ES-I3 (cell line): Measurements from ENCODE around the gene SFXN1.
"Not testable (repeated sequence)": the region's sequence is repeated elsewhere in the genome, so short reads cannot be mapped to it uniquely, and the experiment has no call there.

Experiments used
- H3K36me3 ChIP-seq: 2 replicates; pipeline ENCODE4 v1.6.1; 2013; ENCODE audit warnings: mild to moderate bottlenecking, low read length, control low read depth, moderate library complexity; ENCODE audit not compliant: insufficient read depth
- H3K4me1 ChIP-seq: 2 replicates; pipeline ENCODE4 v1.6.1; 2013; ENCODE audit warnings: mild to moderate bottlenecking, control low read depth, low read length; ENCODE audit not compliant: insufficient read depth
- H3K9ac ChIP-seq: 2 replicates; pipeline ENCODE4 v1.6.1; 2013; ENCODE audit warnings: low read depth, mild to moderate bottlenecking, low read length, moderate library complexity
- H3K9me3 ChIP-seq: 2 replicates; pipeline ENCODE4 v1.6.1; 2013; ENCODE audit warnings: mild to moderate bottlenecking, low read length, moderate library complexity; ENCODE audit not compliant: control insufficient read depth, insufficient read depth

Gene SFXN1

DNA sequence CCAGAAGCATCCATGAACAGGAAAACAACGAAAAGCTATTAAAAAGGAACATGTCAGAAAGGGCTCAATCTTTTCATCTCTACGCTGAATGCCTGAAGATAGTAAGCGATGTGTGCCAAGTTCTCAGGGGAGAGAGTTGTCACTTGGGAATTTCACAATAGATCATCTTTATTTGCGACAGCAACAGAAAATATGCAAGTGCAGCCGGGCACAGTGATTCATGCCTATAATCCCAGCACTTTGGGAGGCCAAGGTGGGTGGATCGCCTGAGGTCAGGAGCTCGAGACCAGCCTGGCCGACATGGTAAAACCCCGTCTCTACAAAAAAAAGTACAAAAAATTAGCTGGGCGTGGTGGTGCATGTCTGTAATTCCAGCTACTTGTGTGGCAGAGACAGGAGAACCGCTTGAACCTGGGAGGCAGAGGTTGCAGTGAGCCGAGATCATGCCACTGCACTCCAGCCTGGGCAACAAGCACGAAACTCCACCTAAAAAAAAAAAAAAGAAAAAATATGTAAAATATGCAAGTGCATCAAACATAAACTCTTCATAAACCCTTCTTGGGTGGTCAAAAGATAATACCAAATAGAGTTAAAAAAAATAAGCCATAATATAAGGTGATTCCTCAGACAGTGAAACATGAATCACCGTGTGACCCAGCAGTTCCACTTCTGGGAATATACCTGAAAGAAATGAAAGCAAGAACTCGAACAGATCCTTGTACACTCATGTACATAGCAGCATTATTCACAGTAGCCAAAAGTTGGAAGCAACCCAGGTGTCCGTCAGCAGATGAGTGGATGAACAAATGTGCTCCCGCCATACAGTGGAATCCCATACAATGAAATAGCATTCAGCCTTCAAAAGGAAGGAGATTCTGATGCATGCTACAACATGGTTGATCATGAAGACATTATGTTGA lies 16.2 kb downstream of the SFXN1 start:
- no peak overlapping the region for H3K9ac ChIP-seq

DNA sequence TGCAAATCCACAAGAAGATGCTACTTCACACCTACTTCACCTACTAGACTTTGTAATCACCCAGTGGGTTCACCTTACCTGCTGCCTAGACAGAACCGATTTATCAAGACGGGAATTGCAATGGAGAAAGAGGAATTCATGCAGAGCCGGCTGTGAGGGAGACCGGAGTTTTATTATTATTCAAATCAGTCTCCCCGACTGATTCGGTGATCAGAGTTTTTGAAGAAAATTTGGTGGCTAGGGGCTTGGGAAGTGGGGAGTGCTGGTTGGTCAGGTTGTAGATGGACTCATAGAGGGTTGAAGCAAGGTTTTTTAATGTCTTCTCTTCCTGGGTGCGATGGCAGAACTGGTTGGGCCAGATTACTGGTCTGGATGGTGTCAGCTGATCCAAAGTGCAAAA lies 23.4 kb downstream of the SFXN1 start:
- Histone ChIP-seq H3K36me3 (no peaks in the 10 kb centered on the region; the same call in 1 of the 2 replicates), H3K4me1 (peaks cover 7% of the 10 kb centered on the region; the same call in 1 of the 2 replicates), H3K9me3 (no peaks in the 10 kb centered on the region), H3K9ac (no peak overlapping the region)

More for the DNA sequence above, 16.2 kb downstream of the SFXN1 start:
- H3K36me3 ChIP-seq = peaks cover 21% of the 10 kb centered on the region
- no peaks in the 10 kb centered on the region for H3K9me3 ChIP-seq
- no peaks in the 10 kb centered on the region for H3K4me1 ChIP-seq

DNA sequence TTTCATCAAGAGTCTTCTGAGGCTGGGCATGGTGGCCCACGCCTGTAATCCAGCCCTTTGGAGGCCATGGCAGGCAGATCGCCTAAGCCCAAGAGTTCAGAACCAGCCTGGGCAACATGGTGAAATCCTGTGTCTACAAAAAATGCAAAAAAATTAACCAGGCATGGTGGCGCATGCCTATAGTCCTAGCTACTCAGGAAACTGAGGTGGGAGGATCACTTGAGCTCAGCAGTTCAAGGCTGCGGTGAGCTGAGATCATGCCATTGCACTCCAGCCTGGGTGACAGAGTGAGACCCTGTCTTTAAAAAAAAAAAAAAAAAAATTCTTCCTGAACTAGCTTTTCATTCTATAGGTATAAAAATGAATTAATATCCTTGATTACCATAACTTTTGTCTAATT lies 29.3 kb downstream of the SFXN1 start:
- not testable (repeated sequence) for H3K4me1 ChIP-seq, H3K9me3 ChIP-seq, H3K9ac ChIP-seq, H3K36me3 ChIP-seq

GRCh38 chr5:175508896-175509295 lies 30.5 kb downstream of the SFXN1 start:
- Histone ChIP-seq H3K9me3 (no peaks in the 10 kb centered on the region), H3K4me1 (no peaks in the 10 kb centered on the region), H3K36me3 (peaks cover 3% of the 10 kb centered on the region; the same call in 1 of the 2 replicates), H3K9ac (no peak overlapping the region)

- H3K9me3 ChIP-seq = no peaks in the 10 kb centered on the region
- no peak overlapping the region for H3K9ac ChIP-seq
- peaks cover 13% of the 10 kb centered on the region for H3K36me3 ChIP-seq
- H3K4me1 ChIP-seq = no peaks in the 10 kb centered on the region
Observed at GRCh38 chr5:175513297-175513696, 34.9 kb downstream of the SFXN1 start.

- Histone ChIP-seq H3K4me1 (no peaks in the 10 kb centered on the region), H3K9me3 (no peaks in the 10 kb centered on the region), H3K9ac (no peak overlapping the region), H3K36me3 (peaks cover 13% of the 10 kb centered on the region)
Observed at GRCh38 chr5:175513726-175514125, 35.4 kb downstream of the SFXN1 start.

- Histone ChIP-seq H3K9me3 (no peaks in the 10 kb centered on the region), H3K36me3 (peaks cover 10% of the 10 kb centered on the region; the same call in 1 of the 2 replicates), H3K4me1 (no peaks in the 10 kb centered on the region), H3K9ac (no peak overlapping the region)
Observed at GRCh38 chr5:175516933-175517823, 38.8 kb downstream of the SFXN1 start.

- H3K36me3 ChIP-seq = peaks cover 17% of the 10 kb centered on the region
- no peaks in the 10 kb centered on the region for H3K4me1 ChIP-seq
- no peaks in the 10 kb centered on the region for H3K9me3 ChIP-seq
- no peak overlapping the region for H3K9ac ChIP-seq
Observed at GRCh38 chr5:175517824-175518450, 39.6 kb downstream of the SFXN1 start.

DNA sequence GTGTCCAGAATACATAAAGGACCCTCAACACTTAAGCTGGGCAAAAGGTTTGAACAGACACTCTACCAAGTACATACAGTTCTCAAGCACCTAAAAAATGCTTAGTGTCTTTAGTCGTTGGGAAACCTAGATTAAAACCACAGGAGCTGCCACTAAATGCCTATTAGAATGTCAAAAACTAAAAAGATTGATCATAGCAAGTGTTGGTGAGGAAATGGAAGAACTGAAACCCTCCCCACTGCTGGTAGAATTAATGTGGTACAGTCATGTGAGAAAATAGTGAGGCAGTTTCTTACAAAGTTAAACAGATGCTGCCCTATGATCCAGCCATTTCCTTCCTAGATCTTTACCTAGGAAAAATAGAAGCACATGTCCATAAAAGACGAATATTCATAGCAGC lies 40.6 kb downstream of the SFXN1 start:
- H3K4me1 ChIP-seq = no peaks in the 10 kb centered on the region
- H3K36me3 ChIP-seq = peaks cover 24% of the 10 kb centered on the region
- no peaks in the 10 kb centered on the region for H3K9me3 ChIP-seq
- no peak overlapping the region for H3K9ac ChIP-seq

DNA sequence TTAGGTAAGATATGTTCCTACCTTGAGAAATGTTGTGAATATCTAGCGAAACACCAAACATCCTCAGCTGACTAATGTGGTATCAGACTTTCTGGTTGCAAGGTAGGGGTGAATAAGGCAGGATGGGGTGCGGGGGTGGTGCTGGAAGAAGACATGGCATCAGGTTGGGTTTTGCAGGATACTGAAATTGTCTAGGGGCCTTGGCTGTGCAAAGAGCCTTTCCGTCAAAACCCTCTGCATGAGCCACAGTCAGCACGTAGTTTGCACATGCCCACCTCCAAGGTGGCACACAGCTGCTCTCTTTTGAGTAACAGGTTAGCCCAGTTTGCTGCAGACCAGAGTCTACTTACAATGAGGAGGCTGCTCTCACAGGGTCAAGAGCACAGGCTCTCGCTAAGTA lies 42.0 kb downstream of the SFXN1 start:
- Histone ChIP-seq H3K36me3 (peaks cover 16% of the 10 kb centered on the region; the same call in 1 of the 2 replicates), H3K9ac (no peak overlapping the region), H3K4me1 (no peaks in the 10 kb centered on the region), H3K9me3 (no peaks in the 10 kb centered on the region)

DNA sequence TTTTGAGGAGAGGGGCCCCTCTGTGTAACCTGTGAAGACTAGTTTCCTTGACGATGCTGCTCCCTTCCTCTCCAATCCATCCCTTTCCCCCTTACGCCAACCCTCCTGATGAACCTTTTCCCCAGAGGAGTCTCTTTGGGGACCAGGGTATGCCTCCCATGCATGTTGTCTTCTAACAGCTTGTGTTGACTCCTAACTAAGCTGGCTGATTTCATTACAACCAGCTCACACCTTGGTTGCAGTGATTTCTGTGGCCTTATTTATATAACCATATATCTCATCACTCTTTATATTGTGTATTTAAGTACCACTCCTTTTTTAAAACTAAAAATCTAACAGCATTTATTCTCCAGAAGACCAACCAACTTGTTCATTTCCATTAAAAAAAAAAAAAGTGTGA lies 42.5 kb downstream of the SFXN1 start:
- H3K9me3 ChIP-seq = no peaks in the 10 kb centered on the region
- H3K4me1 ChIP-seq = no peaks in the 10 kb centered on the region
- no peak overlapping the region for H3K9ac ChIP-seq
- H3K36me3 ChIP-seq = peaks cover 13% of the 10 kb centered on the region; the same call in 1 of the 2 replicates

GRCh38 chr5:175521313-175521833 lies 43.0 kb downstream of the SFXN1 start:
- Histone ChIP-seq H3K9me3 (no peaks in the 10 kb centered on the region), H3K4me1 (no peaks in the 10 kb centered on the region), H3K9ac (no peak overlapping the region), H3K36me3 (peaks cover 16% of the 10 kb centered on the region)

- Histone ChIP-seq H3K9me3 (no peaks in the 10 kb centered on the region), H3K4me1 (no peaks in the 10 kb centered on the region), H3K9ac (no peak overlapping the region), H3K36me3 (peaks cover 18% of the 10 kb centered on the region)
Observed at GRCh38 chr5:175523292-175523691, 44.9 kb downstream of the SFXN1 start.

DNA sequence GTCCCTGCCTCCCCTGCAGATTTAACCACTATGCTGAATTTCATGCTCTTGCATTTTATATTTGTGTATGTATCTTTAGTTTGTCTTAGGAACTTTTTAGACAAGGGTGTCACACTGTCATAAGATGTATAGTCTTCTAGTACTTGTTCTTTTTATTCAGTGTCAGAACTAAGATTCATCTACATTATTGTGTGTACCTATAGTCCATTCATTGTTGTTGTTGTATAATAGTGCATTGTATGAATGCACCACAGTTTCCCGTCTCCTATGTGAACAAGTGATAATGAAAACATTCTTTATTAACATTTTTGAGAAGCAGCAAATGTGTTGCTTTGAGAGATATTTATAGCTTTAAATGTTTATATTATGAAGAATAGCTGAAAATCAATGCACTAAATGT lies 45.9 kb downstream of the SFXN1 start:
- H3K9me3 ChIP-seq = no peaks in the 10 kb centered on the region
- no peak overlapping the region for H3K9ac ChIP-seq
- no peaks in the 10 kb centered on the region for H3K4me1 ChIP-seq
- peaks cover 18% of the 10 kb centered on the region for H3K36me3 ChIP-seq
